Common myeloid progenitor, CD34-positive (primary cell): ENCODE measurements around the gene CFAP20.
A peak's percentile ranks its signal among the peaks of the same experiment; 100 is the strongest.

Experiments used
- CTCF ChIA-PET: fragments of 350-600 bp; sonication (Branson Sonifier 250); formaldehyde crosslinking; loops from one replicate; lab custom pipeline; 2021; ENCODE audit warnings: antibody characterized with exemption; lab: Charles Lee
- POLR2A ChIA-PET: fragments of 350-600 bp; sonication (Branson Sonifier 250); formaldehyde crosslinking; loops from one replicate; lab custom pipeline; 2021; ENCODE audit warnings: antibody characterized with exemption; lab: Charles Lee
- DNase-seq, 3 donors: peaks; one replicate each; pipeline versions ENCODE4 v3.0.0 to v3.0.0-alpha.2; 2013
- H3K27ac ChIP-seq, 2 experiments: 1 replicate in 1 of 2; 2 replicates in 1 of 2; pipeline ENCODE4 v1.7.0; 2013; ENCODE audit warnings: inconsistent platforms in 2 of 2, low read length in 2 of 2, mild to moderate bottlenecking in 2 of 2, low read depth in 1 of 2, moderate library complexity in 1 of 2; ENCODE audit not compliant: severe bottlenecking in 2 of 2, insufficient read depth in 1 of 2, poor library complexity in 1 of 2
- H3K27me3 ChIP-seq, 5 experiments: replicated peaks in 2 of 5; 1 replicate in 3 of 5; 2 replicates in 2 of 5; pipeline versions ENCODE4 v1.6.1 to v1.7.0; 2013; ENCODE audit warnings: low read length in 4 of 5, mild to moderate bottlenecking in 2 of 5, moderate library complexity in 2 of 5, inconsistent platforms in 1 of 5; ENCODE audit not compliant: insufficient read depth in 5 of 5, control insufficient read depth in 4 of 5
- H3K36me3 ChIP-seq, 4 experiments: 1 replicate in 2 of 4; 2 replicates in 2 of 4; pipeline versions ENCODE4 v1.6.1 to v1.7.0; 2013; ENCODE audit warnings: low read length in 3 of 4, control low read depth in 1 of 4, mild to moderate bottlenecking in 1 of 4; ENCODE audit not compliant: control insufficient read depth in 4 of 4, insufficient read depth in 4 of 4
- H3K4me1 ChIP-seq, 4 experiments: 1 replicate in 3 of 4; 2 replicates in 1 of 4; pipeline versions ENCODE4 v1.6.1 to v1.7.1; 2013; ENCODE audit warnings: low read length in 3 of 4, mild to moderate bottlenecking in 3 of 4, control low read depth in 1 of 4, inconsistent platforms in 1 of 4, moderate library complexity in 1 of 4; ENCODE audit not compliant: control insufficient read depth in 4 of 4, insufficient read depth in 4 of 4; ENCODE audit errors: control extremely low read depth in 1 of 4
- H3K4me3 ChIP-seq, 7 experiments: 1 replicate in 4 of 7; 2 replicates in 3 of 7; pipeline versions ENCODE4 v1.5.1 to v1.7.0; 2013; ENCODE audit warnings: mild to moderate bottlenecking in 7 of 7, low read length in 6 of 7, moderate library complexity in 6 of 7, inconsistent platforms in 2 of 7, low read depth in 2 of 7, control low read depth in 1 of 7; ENCODE audit not compliant: insufficient read depth in 4 of 7, control insufficient read depth in 1 of 7; ENCODE audit errors: extremely low read depth in 1 of 7
- H3K9me3 ChIP-seq, 5 experiments: 1 replicate in 4 of 5; 2 replicates in 1 of 5; pipeline versions ENCODE4 v1.6.1 to v1.7.1; 2013; ENCODE audit warnings: low read length in 4 of 5, mild to moderate bottlenecking in 2 of 5, inconsistent platforms in 1 of 5, low read depth in 1 of 5, moderate library complexity in 1 of 5; ENCODE audit not compliant: control insufficient read depth in 4 of 5, insufficient read depth in 2 of 5; ENCODE audit errors: control extremely low read depth in 1 of 5
- WGBS: methylation state at CpG from one replicate; pipeline ENCODE4 v1.1.5; 2013; ENCODE audit not compliant: insufficient coverage; 5-methylcytosine and 5-hydroxymethylcytosine counted together

Gene CFAP20

GRCh38 chr16:58138852-58139251 lies 9.7 kb upstream of the CFAP20 start:
- CTCF ChIA-PET, result no interaction called here
- peaks cover 0 to 8% (median 0%) of the 10 kb centered on the region in 4 experiments for H3K36me3 ChIP-seq
- POLR2A ChIA-PET, result no interaction called here
- no peaks in the 10 kb centered on the region for H3K27me3 ChIP-seq
- no peak for DNase-seq
- peaks cover 4 to 33% (median 6%) of the 10 kb centered on the region in 5 experiments for H3K9me3 ChIP-seq
- no peaks in the 10 kb centered on the region for H3K4me1 ChIP-seq
- H3K27ac ChIP-seq, result no peak overlapping the region
- no peak overlapping the region for H3K4me3 ChIP-seq

DNA sequence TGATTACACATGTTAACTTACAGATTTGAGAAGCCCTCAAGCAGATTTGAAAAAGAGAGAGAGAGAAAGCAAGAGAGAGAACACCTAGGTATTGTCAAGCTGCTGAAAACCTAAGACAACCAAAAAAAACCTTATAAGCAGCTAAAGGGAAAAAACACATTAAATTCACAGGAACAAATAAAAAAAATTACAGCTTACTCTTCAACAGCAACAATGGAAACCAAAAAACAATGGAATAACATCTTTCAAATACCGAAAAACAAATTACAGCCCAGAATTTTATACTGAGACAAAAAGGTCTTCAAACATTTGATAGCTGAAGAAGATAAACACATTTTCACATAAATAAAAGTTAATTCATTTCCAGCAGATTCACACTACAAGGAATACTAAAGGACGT lies 8.4 kb upstream of the CFAP20 start:
- peaks cover 0 to 8% (median 0%) of the 10 kb centered on the region in 4 experiments for H3K36me3 ChIP-seq
- no peak for DNase-seq
- H3K9me3 ChIP-seq, result peaks cover 4 to 33% (median 6%) of the 10 kb centered on the region in 5 experiments
- ChIA-PET CTCF (interaction anchor here (1.4 kb wide), 2 partner anchors 10 to 12 kb away, joined by 3 to 5 read pairs; no protein-coding TSS in a partner anchor), POLR2A (interaction anchor here (0.6 kb wide), 1 partner anchor 20 kb away, joined by 3 read pairs; no protein-coding TSS in a partner anchor)
- no peak overlapping the region for H3K27ac ChIP-seq
- no peaks in the 10 kb centered on the region for H3K4me1 ChIP-seq
- WGBS, result no CpG with 5 or more reads among the region's 2 CpGs
- no peak overlapping the region for H3K4me3 ChIP-seq
- no peaks in the 10 kb centered on the region for H3K27me3 ChIP-seq

DNA sequence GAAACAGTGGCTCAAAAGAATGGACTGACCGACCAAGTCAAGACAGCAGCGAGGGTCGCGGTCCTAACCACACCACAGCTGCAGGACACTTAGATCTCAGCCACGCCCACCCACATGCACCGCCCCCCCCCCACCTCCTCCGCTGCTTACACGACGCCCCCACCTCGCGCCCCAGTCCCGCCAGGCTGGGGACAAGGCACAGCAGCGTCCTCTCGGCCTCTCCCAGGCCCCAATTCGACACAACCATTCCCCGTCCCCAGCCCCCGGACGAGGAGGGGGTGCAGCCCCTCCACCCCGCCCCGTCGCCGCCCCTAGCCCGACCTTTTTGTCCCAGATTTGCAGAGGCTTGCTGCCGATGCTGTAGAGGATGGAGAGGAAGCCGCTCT lies 477 bp downstream of the CFAP20 start:
- H3K4me3 ChIP-seq, result peak overlapping the region; percentile 70 to 98 (median 82)
- peak overlapping the region; percentile 88 to 92 for H3K27ac ChIP-seq
- H3K9me3 ChIP-seq, result no peaks in the 10 kb centered on the region
- H3K4me1 ChIP-seq, result peaks cover 18 to 43% (median 35%) of the 10 kb centered on the region in 4 experiments
- ChIA-PET CTCF (interaction anchor here (0.9 to 2.5 kb wide), 3 partner anchors 8 to 121 kb away, joined by 4 to 8 read pairs (median 7); a partner anchor contains a TSS), POLR2A (interaction anchor here (0.5 to 1.0 kb wide), 3 partner anchors 18 to 481 kb away, joined by 3 read pairs; no protein-coding TSS in a partner anchor)
- H3K36me3 ChIP-seq, result peaks cover 0 to 3% (median 0%) of the 10 kb centered on the region in 4 experiments
- 0% methylated on average over 10 of the region's 25 CpGs for WGBS
- no peak for DNase-seq
- H3K27me3 ChIP-seq, result no peaks in the 10 kb centered on the region

- 22% methylated on average over 5 of the region's 6 CpGs for WGBS
- H3K36me3 ChIP-seq, result peaks cover 0 to 3% (median 0%) of the 10 kb centered on the region in 4 experiments
- H3K27ac ChIP-seq, result peak overlapping the region; percentile 6 to 78
- peaks cover 18 to 45% (median 36%) of the 10 kb centered on the region in 4 experiments for H3K4me1 ChIP-seq
- H3K9me3 ChIP-seq, result no peaks in the 10 kb centered on the region
- DNase-seq, result no peak
- CTCF ChIA-PET, result interaction anchor here (1.1 to 3.3 kb wide), 7 partner anchors 10 to 122 kb away, joined by 3 to 21 read pairs (median 10); partner anchors contain the start of gene MMP15
- peak overlapping the region in 6 of 7 experiments; percentile 9 to 98 (median 85) for H3K4me3 ChIP-seq
- POLR2A ChIA-PET, result interaction anchor here (1.1 kb wide), 1 partner anchor 103 kb away, joined by 3 read pairs; the partner anchor contains the start of gene MMP15
- no peaks in the 10 kb centered on the region for H3K27me3 ChIP-seq
Measured at GRCh38 chr16:58128181-58128631, 975 bp downstream of the CFAP20 start.

GRCh38 chr16:58127634-58128033 lies 1.5 kb downstream of the CFAP20 start:
- WGBS, result 73% methylated on average over 1 of the region's 4 CpGs
- peak overlapping the region; percentile 77 to 87 for H3K27ac ChIP-seq
- H3K9me3 ChIP-seq, result no peaks in the 10 kb centered on the region
- CTCF ChIA-PET, result interaction anchor here (0.7 to 3.3 kb wide), 16 partner anchors 8 to 221 kb away, joined by 3 to 21 read pairs (median 5); partner anchors contain the start of gene MMP15
- POLR2A ChIA-PET, result interaction anchor here (1.1 kb wide), 1 partner anchor 102 kb away, joined by 3 read pairs; the partner anchor contains the start of gene MMP15
- peaks cover 0 to 3% (median 0%) of the 10 kb centered on the region in 4 experiments for H3K36me3 ChIP-seq
- H3K4me1 ChIP-seq, result peaks cover 18 to 45% (median 36%) of the 10 kb centered on the region in 4 experiments
- DNase-seq, result peak in 1 of 3 donors; percentile 36
- H3K4me3 ChIP-seq, result peak overlapping the region in 6 of 7 experiments; percentile 9 to 98 (median 85)
- H3K27me3 ChIP-seq, result no peaks in the 10 kb centered on the region

- peak overlapping the region in 5 of 7 experiments; percentile 81 to 98 (median 88) for H3K4me3 ChIP-seq
- ChIA-PET POLR2A (interaction anchor here (1.1 kb wide), 1 partner anchor 102 kb away, joined by 3 read pairs; the partner anchor contains the start of gene MMP15), CTCF (interaction anchor here (0.7 to 3.3 kb wide), 20 partner anchors 9 to 221 kb away, joined by 3 to 21 read pairs (median 5); partner anchors contain the start of gene MMP15)
- peak overlapping the region; percentile 77 to 87 for H3K27ac ChIP-seq
- H3K36me3 ChIP-seq, result peaks cover 0 to 3% (median 0%) of the 10 kb centered on the region in 4 experiments
- H3K9me3 ChIP-seq, result no peaks in the 10 kb centered on the region
- peak; percentile 80 to 94 (median 91) for DNase-seq
- no peaks in the 10 kb centered on the region for H3K27me3 ChIP-seq
- H3K4me1 ChIP-seq, result peaks cover 18 to 45% (median 36%) of the 10 kb centered on the region in 4 experiments
- 20% methylated on average over 5 of the region's 7 CpGs for WGBS
Measured at GRCh38 chr16:58127033-58127556, 2.1 kb downstream of the CFAP20 start.
